Large intestine (tissue), 3 donors: ENCODE measurements around the gene TNC. TPM values are rescaled to one million over a fixed set of nuclear protein-coding genes. Genes with fewer than 3 reads are reported as not detected.
A peak's percentile ranks its signal among the peaks of the same experiment; 100 is the strongest.

ENCODE experiments used
- DNase-seq, 2 donors: peaks; one replicate each; pipeline versions ENCODE4 v3.0.0 to v3.0.0-alpha.2; 2013
- H3K27ac ChIP-seq: one replicate; pipeline ENCODE4 v1.5.1; 2013; ENCODE audit warnings: low read length
- H3K27me3 ChIP-seq: 2 replicates; pipeline ENCODE4 v1.6.1; 2013; ENCODE audit warnings: low read length; ENCODE audit not compliant: control insufficient read depth, insufficient read depth
- H3K36me3 ChIP-seq: 2 replicates; pipeline ENCODE4 v1.6.1; 2013; ENCODE audit warnings: low read length; ENCODE audit not compliant: control insufficient read depth, insufficient read depth
- H3K4me1 ChIP-seq: one replicate; pipeline ENCODE4 v1.6.1; 2013; ENCODE audit warnings: low read length; ENCODE audit not compliant: control insufficient read depth, insufficient read depth
- H3K4me3 ChIP-seq: one replicate; pipeline ENCODE4 v1.5.1; 2013; ENCODE audit warnings: low read length
- H3K9me3 ChIP-seq: one replicate; pipeline ENCODE4 v1.6.1; 2013; ENCODE audit warnings: mild to moderate bottlenecking, low read depth, low read length, moderate library complexity; ENCODE audit not compliant: control insufficient read depth
- WGBS: methylation state at CpG from one replicate; pipeline ENCODE4 v1.1.5; 2013; ENCODE audit warnings: low lambda C conversion rate; ENCODE audit not compliant: insufficient coverage; 5-methylcytosine and 5-hydroxymethylcytosine counted together
- polyA plus RNA-seq: library from polyadenylated mRNA; unstranded; fragments of 120-200 nt; gene quantifications from one replicate; pipeline ENCODE4 v1.2.1, GENCODE V29; 2013

The TNC gene
- polyA plus RNA-seq, 1 donor = 19.9 TPM

DNA sequence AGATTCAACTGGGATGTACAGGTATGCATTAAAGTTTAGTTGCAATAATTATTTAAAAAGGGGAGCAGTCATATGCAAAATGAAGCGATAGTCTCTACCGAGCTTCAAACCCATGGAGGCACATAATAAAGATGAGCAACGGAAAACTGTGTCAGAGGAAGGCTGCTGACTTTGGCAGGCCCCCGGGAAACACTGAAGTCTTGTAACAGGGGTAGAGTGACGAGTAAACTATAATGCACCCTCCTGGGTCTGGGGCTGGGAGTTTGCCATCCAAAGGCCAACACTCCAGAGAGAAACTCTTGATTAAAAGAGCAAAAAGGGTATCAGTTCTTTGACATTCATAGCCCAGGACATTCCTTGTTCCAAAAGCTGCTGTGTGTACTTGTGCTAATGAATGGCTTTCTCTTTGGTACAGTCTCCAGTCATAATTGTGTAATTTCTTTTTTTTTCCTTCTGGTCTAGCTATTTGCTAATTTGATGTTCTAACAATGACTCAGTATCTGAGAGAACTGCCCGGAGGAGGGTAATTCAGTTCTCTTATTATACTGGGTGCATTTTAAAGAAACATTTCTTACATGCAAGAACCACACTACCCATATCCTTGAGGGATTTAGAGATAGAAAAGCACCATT, 59.2 kb downstream of the TNC start:
- no peak overlapping the region for H3K27ac ChIP-seq
- H3K4me1 ChIP-seq = no peaks in the 10 kb centered on the region
- H3K36me3 ChIP-seq = peaks cover 6% of the 10 kb centered on the region
- H3K4me3 ChIP-seq = no peak overlapping the region
- no peaks in the 10 kb centered on the region for H3K9me3 ChIP-seq
- no peak for DNase-seq
- peaks cover 9% of the 10 kb centered on the region for H3K27me3 ChIP-seq
- 89% methylated on average over 4 of the region's 6 CpGs for WGBS

DNA sequence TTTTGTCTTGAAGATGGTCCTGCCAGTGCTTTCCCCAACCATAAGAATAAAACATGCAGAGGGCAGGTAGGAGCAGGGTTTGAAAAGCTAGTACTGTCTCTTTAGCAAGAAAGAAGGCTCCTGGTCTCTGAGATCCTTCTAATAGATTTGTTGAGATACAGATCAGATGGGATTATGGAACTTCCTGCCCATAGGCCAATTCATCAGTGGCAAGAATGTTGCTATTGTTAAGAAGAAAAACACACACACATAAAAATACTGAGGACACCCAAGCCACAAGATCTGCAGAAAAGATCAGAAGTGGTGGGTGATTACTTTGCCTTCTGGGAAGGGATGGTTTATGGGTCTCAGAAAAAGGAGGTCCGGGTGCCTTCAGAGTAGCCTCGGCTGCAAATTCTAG, 59.8 kb downstream of the TNC start:
- DNase-seq = no peak
- WGBS = 76% methylated on average over 2 of the region's 2 CpGs
- no peak overlapping the region for H3K27ac ChIP-seq
- H3K36me3 ChIP-seq = peaks cover 3% of the 10 kb centered on the region
- no peaks in the 10 kb centered on the region for H3K9me3 ChIP-seq
- no peak overlapping the region for H3K4me3 ChIP-seq
- peaks cover 8% of the 10 kb centered on the region for H3K27me3 ChIP-seq
- H3K4me1 ChIP-seq = no peaks in the 10 kb centered on the region

DNA sequence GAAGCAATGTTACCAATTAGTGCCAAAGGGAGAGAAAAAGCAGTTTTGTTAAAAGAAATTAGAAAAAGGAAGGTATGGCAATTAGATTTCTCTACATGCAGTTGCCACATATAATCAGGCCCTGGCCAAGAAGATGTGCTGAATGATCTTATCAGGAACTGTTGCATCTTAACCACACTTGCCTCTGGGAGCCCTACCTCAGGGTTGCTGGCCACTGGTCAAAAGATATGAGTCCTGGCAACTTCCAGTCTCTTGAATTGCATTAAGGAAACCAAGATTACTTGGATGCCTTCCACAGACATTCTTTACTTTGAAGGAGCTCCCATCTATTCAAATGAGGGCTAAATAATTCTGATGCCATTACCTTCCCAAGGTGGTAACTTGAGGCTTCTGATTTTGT, 60.4 kb downstream of the TNC start:
- Histone ChIP-seq H3K4me3 (no peak overlapping the region), H3K36me3 (peaks cover 3% of the 10 kb centered on the region), H3K27ac (no peak overlapping the region), H3K27me3 (peaks cover 8% of the 10 kb centered on the region), H3K9me3 (no peaks in the 10 kb centered on the region), H3K4me1 (no peaks in the 10 kb centered on the region)
- no peak for DNase-seq

DNA sequence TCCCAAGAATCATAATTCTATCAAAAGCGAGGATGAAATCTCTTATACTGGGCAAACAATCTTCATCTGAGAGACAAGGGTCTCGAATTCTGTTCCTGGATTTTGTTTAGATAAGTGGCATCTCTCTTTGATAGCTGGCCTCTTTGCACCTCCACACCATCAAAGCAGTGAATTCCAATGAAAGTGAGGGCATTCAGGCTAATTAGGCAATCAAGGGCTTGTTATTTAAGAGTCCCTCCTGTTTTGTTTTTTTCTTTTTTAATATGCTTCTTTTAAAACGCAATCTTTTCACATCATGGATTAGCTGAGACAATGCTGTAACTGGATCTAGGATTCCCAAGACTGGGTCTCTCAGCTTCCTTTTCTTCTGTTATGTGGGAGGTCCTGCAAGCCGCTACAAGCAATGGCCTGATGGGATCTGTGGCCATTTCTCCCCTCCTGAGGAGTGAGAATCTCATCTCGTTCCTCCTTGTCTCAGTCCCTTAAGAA, 67.9 kb downstream of the TNC start:
- Histone ChIP-seq H3K4me1 (no peaks in the 10 kb centered on the region), H3K27me3 (no peaks in the 10 kb centered on the region), H3K36me3 (no peaks in the 10 kb centered on the region), H3K27ac (no peak overlapping the region), H3K9me3 (no peaks in the 10 kb centered on the region), H3K4me3 (no peak overlapping the region)
- WGBS = 100% methylated on average over 2 of the region's 5 CpGs
- DNase-seq = no peak

DNA sequence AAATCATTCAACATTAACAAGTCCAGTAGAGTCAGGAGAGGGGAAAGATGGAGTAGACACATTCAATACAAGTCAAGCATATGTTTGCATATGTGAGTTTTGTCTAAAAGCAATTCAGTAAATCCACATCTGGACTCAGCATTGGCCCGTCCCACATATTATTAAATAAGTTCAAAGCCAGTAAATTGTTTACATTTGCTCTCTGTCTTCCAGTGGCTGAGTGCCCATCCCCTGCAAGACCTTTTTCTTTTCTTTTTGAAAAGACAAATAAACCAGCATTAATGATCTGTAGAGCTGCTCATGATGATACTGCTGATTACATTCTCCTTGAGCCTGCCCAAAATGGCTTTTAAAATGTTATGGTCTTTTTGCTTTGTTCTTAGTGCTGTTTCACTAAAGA, 71.1 kb downstream of the TNC start:
- Histone ChIP-seq H3K36me3 (no peaks in the 10 kb centered on the region), H3K9me3 (no peaks in the 10 kb centered on the region), H3K4me3 (no peak overlapping the region), H3K4me1 (no peaks in the 10 kb centered on the region), H3K27ac (no peak overlapping the region), H3K27me3 (no peaks in the 10 kb centered on the region)
- no CpG with 5 or more reads among the region's 1 CpG for WGBS
- peak in 1 of 2 donors; percentile 11 for DNase-seq

DNA sequence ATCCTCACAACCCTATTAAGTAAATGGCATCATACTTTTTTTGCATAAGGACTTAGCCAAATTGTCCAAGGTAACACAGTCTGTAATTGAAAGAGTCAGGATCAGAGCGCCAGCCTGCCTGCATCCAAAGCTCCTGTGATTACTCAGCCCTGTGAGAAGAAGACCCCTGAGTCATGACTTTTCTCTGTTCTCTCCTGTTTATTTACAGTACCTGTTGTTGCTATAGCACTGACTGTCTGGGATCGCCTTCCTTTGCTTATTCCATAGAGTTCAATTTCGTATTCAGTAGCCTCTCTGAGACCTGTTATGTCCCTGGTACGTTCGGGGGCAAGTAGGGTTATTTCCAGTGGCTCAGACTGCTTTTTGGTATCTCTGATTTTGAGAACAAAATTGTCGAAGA, 71.8 kb downstream of the TNC start:
- Histone ChIP-seq H3K36me3 (no peaks in the 10 kb centered on the region), H3K27ac (no peak overlapping the region), H3K4me1 (no peaks in the 10 kb centered on the region), H3K4me3 (no peak overlapping the region), H3K9me3 (no peaks in the 10 kb centered on the region), H3K27me3 (no peaks in the 10 kb centered on the region)
- no peak for DNase-seq
- WGBS = 80% methylated on average over 2 of the region's 6 CpGs

DNA sequence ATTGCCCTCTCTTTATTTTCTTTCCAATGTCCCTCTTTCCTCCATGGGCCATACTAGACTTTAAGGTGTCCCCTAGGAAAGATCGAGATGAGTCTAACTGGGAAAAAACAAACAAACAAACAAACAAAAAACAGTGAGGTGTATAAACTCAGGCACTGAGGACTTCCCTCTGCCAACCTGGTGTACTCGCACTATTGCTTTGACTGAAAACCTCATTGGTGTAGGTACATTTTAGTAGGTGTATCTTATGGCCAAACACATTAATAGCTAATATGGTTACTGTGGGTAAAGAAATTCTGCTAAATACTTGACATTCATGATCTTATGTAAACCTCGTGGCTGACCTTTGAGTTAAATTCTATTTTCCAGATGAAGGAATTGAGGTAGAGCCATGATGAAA, 74.3 kb downstream of the TNC start:
- no peaks in the 10 kb centered on the region for H3K9me3 ChIP-seq
- DNase-seq = no peak
- H3K27me3 ChIP-seq = no peaks in the 10 kb centered on the region
- H3K4me1 ChIP-seq = no peaks in the 10 kb centered on the region
- H3K36me3 ChIP-seq = no peaks in the 10 kb centered on the region
- no peak overlapping the region for H3K27ac ChIP-seq
- no CpG with 5 or more reads among the region's 3 CpGs for WGBS
- no peak overlapping the region for H3K4me3 ChIP-seq

DNA sequence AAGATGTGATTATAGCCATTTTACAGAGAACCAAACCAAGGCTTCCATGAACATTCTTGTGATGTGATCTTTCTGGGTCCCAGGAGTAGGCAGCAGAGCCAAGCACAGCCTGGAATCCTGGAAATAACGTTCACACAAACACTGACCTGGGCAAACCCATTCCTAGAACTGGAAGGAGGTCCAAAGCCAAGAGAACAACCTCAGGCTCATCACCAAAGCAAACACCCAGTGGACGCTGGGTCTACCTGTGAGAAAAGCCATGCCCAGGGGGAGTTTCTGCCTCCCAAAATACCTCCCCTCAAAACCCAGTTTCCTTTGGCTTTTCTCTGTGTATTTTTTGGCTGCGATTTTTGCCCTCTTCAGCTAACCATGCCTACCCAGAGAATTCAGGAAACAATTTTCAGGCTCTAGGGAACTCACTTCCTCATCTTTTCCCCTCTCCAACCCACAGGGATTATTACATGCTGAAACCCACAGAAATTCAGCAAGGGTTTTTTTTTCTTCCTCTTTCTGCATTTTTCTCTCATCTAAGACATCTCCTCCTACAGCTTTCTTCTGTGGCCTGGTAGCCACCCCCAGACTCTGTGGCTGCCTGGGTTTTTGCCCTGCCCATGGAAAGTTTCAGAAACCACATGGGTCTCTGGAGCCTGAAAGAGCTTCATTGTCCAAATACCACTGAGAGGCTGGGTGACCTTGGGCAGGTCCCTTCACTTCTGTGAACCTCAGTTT, 75.0 kb downstream of the TNC start:
- no peak overlapping the region for H3K27ac ChIP-seq
- WGBS = 100% methylated on average over 1 of the region's 3 CpGs
- no peaks in the 10 kb centered on the region for H3K36me3 ChIP-seq

DNA sequence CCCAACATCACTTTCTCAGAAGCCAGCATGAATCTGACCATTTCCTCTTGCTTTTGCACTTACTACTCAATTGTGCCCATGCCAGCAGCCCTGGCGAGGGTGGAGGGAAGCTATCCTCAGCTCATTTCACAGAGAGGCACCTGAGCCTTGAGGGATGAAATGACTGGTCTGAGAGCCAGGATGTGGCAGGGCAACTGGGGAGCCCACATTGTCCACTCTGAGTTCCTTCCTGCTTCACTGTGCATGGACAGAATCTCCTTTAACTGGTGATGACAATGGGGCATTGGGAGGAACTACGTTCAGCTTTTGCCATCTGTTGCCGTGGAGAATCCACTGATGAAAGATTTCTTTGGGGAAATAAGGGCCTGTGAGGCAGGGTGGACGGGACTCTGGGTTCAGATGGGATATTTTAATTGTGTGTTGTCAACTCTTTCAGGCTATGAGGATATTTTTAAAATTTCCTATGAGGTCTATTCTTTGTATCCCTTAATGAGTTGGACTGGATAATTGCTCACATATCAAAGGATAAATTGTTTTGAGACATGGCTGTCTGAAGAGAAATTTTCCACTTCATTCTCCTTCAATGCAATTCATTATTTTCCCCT, 78.3 kb downstream of the TNC start:
- Histone ChIP-seq H3K27ac (no peak overlapping the region), H3K4me1 (peaks cover 3% of the 10 kb centered on the region), H3K9me3 (no peaks in the 10 kb centered on the region), H3K27me3 (peaks cover 2% of the 10 kb centered on the region), H3K4me3 (no peak overlapping the region), H3K36me3 (no peaks in the 10 kb centered on the region)
- DNase-seq = no peak
- 100% methylated on average over 2 of the region's 4 CpGs for WGBS

More for the DNA sequence above, 75.0 kb downstream of the TNC start:
- H3K9me3 ChIP-seq = no peaks in the 10 kb centered on the region
- DNase-seq = no peak
- no peaks in the 10 kb centered on the region for H3K27me3 ChIP-seq
- H3K4me1 ChIP-seq = no peaks in the 10 kb centered on the region
- H3K4me3 ChIP-seq = no peak overlapping the region

DNA sequence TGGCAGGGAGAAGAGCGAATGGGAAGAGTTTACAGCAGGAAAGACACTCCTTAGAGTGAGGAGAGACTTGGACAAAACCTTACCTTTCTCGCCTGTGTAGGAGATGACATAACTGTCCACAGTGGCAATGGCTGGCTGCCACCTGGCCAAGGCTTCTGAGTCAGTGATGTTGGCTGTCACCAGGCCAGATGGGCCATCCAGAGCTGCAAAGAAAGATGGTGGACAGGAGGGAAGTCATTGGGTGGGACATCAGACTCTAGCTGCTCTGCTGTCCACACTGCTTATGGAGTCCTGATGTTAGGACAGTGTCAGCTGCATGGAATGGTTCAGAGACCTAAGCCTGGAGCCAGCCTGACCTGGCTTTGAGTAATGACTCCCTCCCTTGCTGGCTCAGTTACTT, 79.8 kb downstream of the TNC start:
- H3K4me3 ChIP-seq = no peak overlapping the region
- no peak for DNase-seq
- WGBS = 83% methylated on average over 1 of the region's 2 CpGs
- H3K4me1 ChIP-seq = peaks cover 3% of the 10 kb centered on the region
- H3K27me3 ChIP-seq = peaks cover 2% of the 10 kb centered on the region
- no peaks in the 10 kb centered on the region for H3K36me3 ChIP-seq
- no peak overlapping the region for H3K27ac ChIP-seq
- H3K9me3 ChIP-seq = no peaks in the 10 kb centered on the region
